GM18498 (cell line): ENCODE results near the gene BCCIP.
A peak's percentile ranks its signal among the peaks of the same experiment; 100 is the strongest.

Experiments
- ATAC-seq: cut with Tn5 transposase; IDR thresholded peaks from one replicate; pipeline ENCODE4 v1.9.1; 2021; ENCODE audit warnings: mild to moderate bottlenecking, moderate library complexity; ENCODE audit not compliant: unreplicated experiment

The BCCIP gene

DNA sequence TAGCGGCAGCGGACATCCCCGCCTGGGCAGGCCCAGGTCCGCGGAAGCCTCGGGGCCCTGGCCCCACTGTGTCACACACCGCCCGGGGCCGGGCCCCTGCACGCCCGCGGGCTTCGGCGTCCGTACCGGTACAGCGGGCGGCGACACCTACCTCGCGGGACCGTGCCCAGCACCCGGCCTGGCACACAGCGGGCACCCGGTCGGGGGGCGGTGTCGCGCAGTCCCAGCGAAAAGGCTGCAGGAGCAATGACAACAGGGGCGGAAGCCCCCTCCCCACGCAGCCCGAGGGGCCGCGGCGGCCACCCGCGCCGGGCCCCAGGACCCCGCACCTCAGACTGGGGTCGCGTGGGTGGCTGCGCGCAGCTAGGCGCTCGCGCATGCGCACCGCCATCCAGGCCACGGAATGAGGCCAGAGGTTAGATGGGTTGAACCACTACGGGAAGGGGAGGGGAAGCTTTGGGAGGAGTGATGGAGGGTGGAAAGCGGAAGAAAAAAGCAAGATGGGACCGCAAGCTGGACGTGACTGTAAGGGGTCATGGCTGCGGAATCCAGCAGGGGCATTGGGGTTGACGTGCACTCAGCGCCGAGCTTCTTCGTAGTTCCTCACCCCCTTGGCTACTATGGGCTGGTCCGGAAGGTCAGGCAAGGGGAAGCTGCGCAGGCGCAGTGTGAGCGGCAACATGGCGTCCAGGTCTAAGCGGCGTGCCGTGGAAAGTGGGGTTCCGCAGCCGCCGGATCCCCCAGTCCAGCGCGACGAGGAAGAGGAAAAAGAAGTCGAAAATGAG is at the start of gene BCCIP, which contains the start of gene UROS:
Gene BCCIP, plus strand, starts transcription at position 669 of the 785 bp plus-strand sequence. Its CDS starts 12 bp downstream, at position 681.
Gene UROS, minus strand, starts transcription at position 381 of the 785 bp plus-strand sequence. CDS start 6,759 bp downstream, outside the sequence.
- ATAC-seq = peak; percentile 74

DNA sequence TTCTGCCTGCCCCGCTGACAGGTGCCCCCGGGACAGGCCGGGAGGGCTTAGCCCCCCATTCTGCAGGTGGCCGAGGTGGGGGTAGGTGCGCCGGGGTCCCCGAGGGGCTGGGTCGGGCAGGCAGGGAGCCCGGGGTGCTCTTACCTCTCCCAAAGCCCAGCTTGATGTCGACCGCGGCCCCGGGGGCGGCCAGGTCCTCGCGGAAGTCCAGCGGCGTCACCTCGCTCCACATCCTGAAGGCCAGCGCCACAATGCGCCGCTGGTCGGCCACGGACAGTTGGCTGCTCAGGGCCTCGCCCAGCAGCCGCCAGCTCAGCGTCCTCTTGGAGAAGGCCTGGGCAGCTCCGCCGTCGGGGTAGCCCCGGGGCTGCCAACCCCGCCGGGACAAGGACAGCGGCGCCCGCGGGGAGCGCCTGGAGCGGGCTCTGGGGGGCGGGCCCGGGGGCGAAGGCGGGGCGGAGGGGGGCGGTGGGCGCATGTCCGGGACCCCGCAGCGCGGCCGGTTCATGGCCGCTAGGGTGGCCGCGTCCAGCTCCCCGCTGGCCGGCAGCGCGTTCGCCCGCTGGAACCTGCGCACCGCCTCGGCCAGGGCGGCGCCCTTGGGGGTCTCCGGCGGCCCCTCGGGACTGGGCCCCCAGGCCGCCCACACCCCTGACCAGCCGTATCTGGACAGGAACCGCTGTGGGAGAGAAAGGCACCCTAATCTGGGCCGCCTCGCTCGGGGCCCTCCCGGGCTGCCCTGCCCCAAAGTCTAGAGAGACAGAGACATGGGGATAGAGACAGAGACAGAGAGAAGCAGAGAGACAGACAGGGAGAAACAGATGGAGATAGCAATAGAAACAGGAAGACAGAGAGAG is 49.4 kb upstream of the BCCIP start:
- ATAC-seq = no peak

DNA sequence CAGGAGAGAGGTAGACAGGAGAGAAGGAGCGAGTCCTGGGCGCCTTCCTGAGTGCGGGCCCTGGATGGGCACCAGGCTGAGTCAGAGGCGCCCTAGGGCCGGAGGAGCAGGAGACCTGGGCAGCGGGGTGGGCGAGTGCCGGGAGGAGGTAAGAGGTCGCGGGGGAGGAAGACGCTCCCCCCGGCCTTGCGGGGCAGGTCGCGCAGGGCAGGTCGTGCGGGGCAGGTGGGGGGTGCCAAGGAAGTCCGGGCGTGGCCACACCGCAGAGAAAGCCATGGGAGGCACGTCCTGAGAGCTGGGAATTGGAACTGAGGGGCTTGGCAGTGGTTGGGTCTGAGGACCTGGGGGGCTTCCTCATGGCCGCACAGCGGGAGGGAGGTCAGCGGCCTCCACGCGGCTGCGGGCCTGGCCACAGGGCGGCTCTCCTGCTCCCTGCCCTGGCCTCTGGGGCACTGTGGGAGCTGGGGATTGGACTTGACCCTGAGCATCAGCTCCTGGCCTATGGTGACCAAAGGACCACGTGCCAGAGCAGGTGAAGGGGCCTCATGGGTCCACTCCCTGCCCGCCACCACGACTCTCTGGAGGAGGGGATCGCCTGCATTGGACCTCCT is 48.7 kb upstream of the BCCIP start:
- ATAC-seq = no peak

- ATAC-seq = no peak
Measured at GRCh38 chr10:125775491-125776106, 47.7 kb upstream of the BCCIP start, which contains the start of gene MMP21. TSS of gene MMP21 (minus strand) at chr10:125775821. CDS start at chr10:125775821, 0 bp downstream.

- no peak for ATAC-seq
Measured at GRCh38 chr10:125777806-125778205, 45.5 kb upstream of the BCCIP start.

DNA sequence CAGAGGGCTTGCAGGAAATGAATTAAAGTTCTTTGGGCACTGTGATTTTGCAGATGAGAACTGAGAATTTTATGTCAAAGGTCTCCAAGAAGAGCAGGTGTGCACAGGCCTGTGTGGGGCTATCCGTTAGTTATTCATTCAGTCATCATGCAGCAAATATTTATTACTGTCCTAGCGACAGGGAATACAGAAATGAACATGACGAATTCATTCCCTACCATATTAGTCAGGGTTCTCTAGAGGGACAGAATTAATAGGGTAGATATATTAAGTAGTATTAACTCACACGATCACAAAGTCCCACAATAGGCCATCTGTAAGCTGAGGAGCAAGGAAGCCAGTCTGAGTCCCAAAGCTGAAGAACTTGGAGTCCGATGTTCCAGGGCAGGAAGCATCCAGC is 44.8 kb upstream of the BCCIP start:
- ATAC-seq = no peak

- no peak for ATAC-seq
Measured at GRCh38 chr10:125779403-125780327, 43.7 kb upstream of the BCCIP start.

GRCh38 chr10:125781374-125781773 is 42.0 kb upstream of the BCCIP start:
- no peak for ATAC-seq

- no peak for ATAC-seq
Measured at GRCh38 chr10:125782054-125782453, 41.3 kb upstream of the BCCIP start.

GRCh38 chr10:125782616-125783015 is 40.7 kb upstream of the BCCIP start:
- no peak for ATAC-seq

DNA sequence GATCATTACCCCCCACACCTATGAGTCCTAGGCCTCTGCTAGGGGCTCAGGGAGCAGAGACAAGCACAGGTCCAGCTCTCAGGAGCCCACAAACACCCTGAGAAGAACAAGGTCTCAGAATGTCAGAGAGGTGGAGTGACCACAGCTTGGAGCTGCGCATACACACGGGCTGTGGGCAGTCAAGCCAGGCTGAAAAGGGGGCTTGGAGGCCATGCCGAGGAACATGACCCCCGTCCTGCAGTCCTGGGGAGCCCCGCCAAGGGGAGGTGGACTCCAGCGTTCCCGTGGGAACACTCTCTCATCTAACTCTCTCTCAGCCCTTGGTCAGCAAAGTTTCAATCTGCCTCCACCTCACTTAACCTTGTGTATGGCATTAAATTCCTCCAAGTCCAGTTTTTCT is 39.9 kb upstream of the BCCIP start:
- ATAC-seq = no peak

DNA sequence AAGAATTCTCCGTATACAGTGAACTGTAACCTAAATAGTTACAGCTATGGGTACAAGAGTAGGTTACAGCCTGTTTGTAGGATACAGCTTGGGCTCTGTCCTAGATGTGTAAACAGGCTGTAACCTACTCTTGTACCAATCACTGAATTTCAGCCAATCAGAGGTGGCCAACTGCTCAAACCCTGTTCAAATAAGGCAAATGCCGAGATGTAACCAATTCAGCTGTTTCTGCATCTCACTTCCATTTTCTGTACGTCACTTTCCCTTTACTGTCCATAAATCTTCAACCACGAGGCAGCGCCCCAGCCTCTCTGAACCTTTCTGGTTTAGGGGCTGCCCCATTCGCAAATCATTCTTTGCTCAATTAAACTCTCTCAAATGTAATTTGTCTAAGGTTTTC is 39.4 kb upstream of the BCCIP start:
- ATAC-seq = peak; percentile 88

GRCh38 chr10:125785791-125786190 is 37.6 kb upstream of the BCCIP start:
- no peak for ATAC-seq

DNA sequence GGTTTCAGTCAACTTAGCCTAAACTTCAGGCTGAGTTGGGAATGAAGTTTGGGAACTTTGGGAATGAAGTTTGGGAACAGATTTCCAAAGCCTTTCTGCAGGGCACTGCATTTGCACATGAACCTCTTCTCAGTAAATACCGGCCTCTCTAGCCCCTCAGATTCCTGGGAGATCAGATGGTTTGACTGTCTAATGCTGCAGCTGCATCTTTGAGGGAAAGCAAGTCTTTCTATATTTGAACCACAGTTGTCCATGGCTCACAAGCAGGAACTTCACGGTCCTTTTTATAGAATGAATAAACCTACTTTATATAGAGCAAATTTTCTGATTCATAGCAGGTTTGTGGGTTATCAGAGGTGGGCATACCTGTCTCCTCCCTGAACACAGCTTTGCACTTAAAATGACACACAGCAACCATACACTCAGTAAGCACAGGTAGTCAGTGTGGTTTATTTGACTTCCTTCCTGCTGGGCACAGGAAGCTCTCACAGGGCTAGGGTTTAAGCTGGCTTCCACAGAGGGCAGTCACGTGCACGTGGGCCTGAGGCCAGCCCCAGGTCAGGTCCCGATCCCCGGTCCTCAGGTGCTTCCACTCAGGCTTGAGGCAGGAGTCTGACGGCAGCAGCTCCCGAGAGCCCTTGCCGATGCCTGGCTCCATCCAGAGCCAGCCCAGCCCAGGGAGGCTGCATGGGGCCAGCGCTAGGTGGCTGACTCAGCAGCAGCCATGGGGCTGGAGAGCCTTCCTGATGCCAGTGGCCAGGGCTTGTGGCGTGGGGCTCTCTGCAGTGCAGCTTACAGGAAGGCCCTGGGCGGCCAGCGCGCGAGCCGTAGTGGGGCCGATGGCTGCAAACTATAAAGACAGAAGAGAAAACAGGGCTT is 35.0 kb upstream of the BCCIP start:
- no peak for ATAC-seq

GRCh38 chr10:125792342-125793300 is 30.7 kb upstream of the BCCIP start:
- ATAC-seq = no peak

GRCh38 chr10:125795128-125795527 is 28.2 kb upstream of the BCCIP start:
- no peak for ATAC-seq

- no peak for ATAC-seq
Measured at GRCh38 chr10:125795637-125796190, 27.6 kb upstream of the BCCIP start.
